Head of caudate nucleus (tissue), 42 donors: ENCODE data around the gene PLEKHM2.

Experiments used
- DNase-seq, 42 donors: peaks; one replicate each; pipeline versions ENCODE4 v3.0.0 to v3.0.0-alpha.2; 2020 to 2021; ENCODE audit warnings: mixed read lengths in 7 of 42
- intact Hi-C: fragments of 100-400 bp; cut with DNase I; formaldehyde crosslinking; loops from one replicate; pipeline ENCODE4 v1.15.0; 2022

The PLEKHM2 gene

DNA sequence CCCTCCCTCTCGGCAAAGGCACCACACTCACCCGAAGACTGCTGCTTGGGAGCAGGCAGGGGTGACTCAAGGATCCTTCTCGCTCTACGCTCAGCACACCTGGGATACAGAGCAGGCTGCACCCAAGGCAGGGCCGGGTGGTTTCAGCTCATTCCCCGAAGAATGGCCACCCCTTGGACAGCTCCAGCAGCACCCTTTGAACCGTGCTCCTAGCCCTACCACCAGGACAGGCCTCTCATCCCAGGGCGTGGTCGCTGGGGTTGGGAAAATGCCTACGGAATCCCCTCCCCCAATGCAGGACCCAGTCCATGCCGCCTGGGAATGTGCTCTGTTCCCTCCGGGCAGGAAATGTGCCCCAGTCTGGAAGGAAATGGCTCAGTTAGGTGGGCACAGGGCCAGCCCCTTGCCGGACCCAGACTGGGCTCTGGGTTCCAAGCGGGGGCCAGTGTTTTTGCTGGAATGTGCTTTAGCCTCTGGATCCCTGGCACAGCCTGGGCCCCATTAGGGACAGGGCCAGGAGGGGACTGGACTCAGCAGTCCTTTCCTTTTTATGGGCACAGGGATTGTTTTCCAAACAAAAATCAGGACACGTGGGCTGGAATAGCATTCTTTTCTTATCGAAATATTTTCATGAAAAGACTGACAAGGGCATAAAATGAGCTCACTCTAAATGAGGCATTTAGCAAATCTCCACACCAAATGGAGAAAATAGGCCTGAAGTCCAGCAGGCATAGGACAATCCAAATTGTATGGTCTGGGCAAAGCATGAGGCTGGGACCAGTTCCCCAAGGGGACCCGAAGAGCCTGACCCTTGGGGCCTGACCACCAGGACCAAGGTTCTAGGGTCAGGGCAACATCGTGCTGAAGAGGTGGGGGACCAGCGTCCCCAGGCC is 65.5 kb downstream of the PLEKHM2 start:
- intact Hi-C loops = no loop called here
- DNase-seq = peak in 2 of 42 donors; percentile 11 to 32

- intact Hi-C loops = no loop called here
- DNase-seq = no peak
These were observed 66.8 kb downstream of the PLEKHM2 start for GRCh38 chr1:15750924-15751323.

GRCh38 chr1:15751717-15752116 is 67.6 kb downstream of the PLEKHM2 start:
- intact Hi-C loops = no loop called here
- no peak for DNase-seq

- intact Hi-C loops = no loop called here
These were observed 69.7 kb downstream of the PLEKHM2 start for GRCh38 chr1:15753776-15754175.

DNA sequence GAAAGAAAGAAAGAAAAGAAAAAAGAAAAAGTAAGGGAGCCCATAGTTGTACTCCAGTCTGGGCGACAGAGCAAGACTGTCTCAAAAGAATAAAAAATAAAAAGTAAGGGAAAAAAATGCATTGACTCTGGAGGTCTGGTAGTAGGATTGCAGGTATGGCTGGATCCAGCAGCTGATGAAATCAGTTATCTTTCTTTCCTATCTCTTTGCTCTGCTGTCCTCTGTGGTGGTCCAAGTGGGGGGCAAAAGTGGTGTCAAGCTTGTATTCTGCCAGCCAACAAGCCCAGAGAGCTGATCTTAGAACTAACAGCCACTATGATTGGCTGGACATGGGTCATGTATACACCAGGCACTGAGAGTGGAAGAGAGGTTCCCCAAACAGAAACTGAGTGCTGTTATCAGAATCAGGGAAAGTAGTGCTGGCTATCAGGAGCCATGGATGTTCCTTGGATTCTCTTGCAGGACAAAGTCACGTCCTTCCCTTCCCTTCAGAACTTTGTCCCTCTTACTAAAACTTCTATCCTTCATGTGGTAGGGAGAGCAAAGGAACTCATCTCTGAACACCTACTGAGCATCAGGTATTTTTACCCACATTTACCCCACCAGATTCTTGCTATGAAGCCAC is 71.0 kb downstream of the PLEKHM2 start:
- intact Hi-C loops = no loop called here
- no peak for DNase-seq

More at GRCh38 chr1:15753776-15754175, 69.7 kb downstream of the PLEKHM2 start:
- DNase-seq = no peak

- DNase-seq = no peak
- intact Hi-C loops = no loop called here
These were observed 71.5 kb downstream of the PLEKHM2 start for GRCh38 chr1:15755646-15756040.

DNA sequence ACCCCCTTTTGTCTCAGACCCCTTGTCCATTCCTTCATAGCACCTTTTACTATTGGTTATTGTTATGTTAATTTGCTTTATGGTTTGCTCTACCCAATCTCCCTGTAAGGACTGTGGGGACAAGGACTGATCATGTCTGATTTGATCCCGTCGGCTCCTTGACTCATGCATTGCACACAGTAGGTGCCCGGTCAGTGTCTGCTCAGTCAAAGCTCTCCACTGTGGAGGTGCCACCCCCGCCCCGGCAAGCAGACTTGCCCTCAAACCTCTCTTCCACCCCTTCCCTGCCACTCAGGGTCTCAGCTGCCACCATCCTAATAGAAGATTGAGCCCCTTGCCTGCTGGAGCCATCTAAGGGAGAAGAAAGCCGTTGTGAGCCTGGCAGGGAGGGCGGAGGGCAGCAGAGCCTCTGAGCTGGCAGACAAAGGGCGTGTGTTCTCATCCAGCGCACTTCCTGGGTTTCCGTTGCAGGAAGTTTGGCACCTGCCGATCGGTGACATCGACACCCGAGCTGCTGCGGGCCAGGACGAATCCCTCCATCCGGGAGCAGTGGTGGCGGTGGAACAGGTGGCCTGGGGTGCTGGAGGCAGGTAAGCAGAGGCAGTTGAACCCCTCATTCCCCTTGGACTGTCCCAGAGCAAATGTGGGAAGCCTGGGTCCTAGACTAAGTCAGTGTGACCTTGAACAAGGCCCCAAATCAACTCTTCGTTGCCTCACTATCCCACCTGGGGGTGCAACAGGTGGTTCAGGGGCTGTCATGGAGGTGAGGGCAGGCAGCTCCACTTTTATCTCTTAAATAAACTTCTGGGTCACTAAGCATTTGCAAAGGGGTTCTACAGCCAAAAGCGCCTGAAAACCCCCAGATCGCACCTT is 72.3 kb downstream of the PLEKHM2 start:
- DNase-seq = peak in 6 of 42 donors; percentile 14 to 54 (median 24)
- intact Hi-C loops = no loop called here

GRCh38 chr1:15757016-15757543 is 73.0 kb downstream of the PLEKHM2 start:
- DNase-seq = no peak
- intact Hi-C loops = no loop called here

GRCh38 chr1:15757575-15758342 is 73.6 kb downstream of the PLEKHM2 start:
- intact Hi-C loops = no loop called here

GRCh38 chr1:15758343-15758931 is 74.3 kb downstream of the PLEKHM2 start, which contains the start of gene FBLIM1:
TSS of gene FBLIM1 (plus strand) at chr1:15758795. CDS start at chr1:15764984, 6,189 bp downstream.
- DNase-seq = no peak
- intact Hi-C loops = no loop called here

More at GRCh38 chr1:15757575-15758342, 73.6 kb downstream of the PLEKHM2 start:
- DNase-seq = no peak

GRCh38 chr1:15758953-15759661 is 75.0 kb downstream of the PLEKHM2 start:
- no peak for DNase-seq
- intact Hi-C loops = no loop called here

DNA sequence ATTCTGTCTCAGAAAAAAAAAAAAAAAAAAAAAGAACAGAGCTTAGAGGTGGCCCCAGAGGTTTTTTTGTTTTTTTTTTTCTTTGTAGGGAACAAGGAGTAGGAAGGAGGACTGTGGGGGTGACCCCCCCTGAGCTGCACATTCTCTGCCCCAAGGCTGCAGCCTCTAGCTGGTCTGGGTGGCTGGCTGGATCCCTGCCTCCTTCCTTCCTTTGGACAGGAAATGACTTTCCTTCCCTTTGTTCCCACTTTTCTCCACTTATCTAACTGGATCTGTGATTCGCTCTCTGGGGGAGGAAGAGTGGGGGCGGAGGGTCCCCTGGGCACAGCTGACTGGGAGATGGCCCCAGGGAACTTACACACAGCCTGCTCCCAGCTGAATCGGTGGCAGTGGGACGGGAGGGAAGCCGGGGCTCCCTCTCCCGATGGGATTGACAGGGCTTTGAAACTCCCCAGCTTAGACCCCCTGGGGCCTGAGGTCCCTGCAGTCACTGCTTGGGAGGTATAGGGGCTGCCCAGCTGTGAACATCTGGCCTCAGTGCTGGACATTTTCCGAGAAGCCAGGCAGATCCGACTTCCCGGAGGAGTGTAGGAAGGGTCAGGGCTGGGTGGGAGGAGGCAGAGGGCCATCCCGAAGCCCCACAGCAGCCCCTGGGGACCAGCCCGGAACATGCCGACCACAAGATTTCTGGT is 76.5 kb downstream of the PLEKHM2 start:
- no peak for DNase-seq
- intact Hi-C loops = no loop called here

GRCh38 chr1:15761366-15762128 is 77.4 kb downstream of the PLEKHM2 start:
- DNase-seq = no peak
- intact Hi-C loops = no loop called here

GRCh38 chr1:15762546-15762945 is 78.4 kb downstream of the PLEKHM2 start:
- no peak for DNase-seq
- intact Hi-C loops = no loop called here

DNA sequence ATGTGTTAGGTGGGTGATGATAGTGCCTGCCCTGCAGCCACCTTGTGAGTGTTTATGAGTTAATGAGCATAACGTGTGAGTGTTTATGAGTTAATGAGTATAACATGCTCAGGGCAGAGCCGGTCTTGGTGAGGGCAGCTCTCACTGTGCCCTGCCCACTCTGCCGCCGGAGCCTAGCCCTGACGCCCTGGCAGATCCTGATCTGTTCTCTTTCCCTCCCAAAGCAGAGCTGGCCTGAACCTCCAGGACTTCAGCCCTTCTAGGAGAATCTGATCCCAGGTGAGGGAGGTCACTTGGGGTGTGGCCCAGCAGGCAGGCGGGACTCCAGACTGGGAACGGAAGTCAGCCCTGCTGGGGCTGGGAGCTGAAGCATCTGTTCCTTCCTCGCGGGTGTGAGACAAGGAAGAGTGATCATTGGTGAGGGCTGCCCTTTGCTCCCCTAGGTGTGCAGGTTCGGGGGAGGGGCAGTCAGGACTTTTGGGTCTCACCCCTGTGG is 80.2 kb downstream of the PLEKHM2 start:
- intact Hi-C loops = no loop called here
- no peak for DNase-seq

DNA sequence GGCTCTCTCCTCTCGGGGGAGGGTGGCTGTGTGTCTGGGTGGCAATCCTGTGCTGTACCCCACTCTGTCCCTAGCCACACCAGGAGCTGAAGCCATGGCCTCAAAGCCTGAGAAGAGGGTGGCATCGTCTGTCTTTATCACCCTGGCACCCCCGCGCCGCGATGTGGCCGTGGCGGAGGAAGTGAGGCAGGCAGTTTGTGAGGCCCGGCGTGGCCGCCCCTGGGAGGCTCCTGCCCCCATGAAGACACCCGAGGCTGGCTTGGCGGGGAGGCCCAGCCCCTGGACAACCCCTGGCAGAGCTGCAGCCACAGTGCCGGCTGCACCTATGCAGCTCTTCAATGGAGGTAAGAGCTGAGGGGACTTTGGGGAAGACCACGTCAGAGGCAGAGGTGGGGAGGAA is 80.8 kb downstream of the PLEKHM2 start:
- no peak for DNase-seq
- intact Hi-C loops = no loop called here
